Karpas-422 (cell line): ENCODE results near the gene ADK. TPM values are rescaled to one million over a fixed set of nuclear protein-coding genes. Genes with fewer than 3 reads are reported as not detected.
"Not testable (repeated sequence)": the region's sequence is repeated elsewhere in the genome, so short reads cannot be mapped to it uniquely, and the experiment has no call there.

ENCODE experiments used
- DNase-seq: peaks from one replicate; pipeline ENCODE4 v3.0.0-alpha.2; 2015
- H2AFZ ChIP-seq: fragments of 200-600 bp; sonication (generic); 2 replicates; pipeline ENCODE4 v1.6.1; 2014; ENCODE audit warnings: antibody characterized with exemption, low read length, mixed read lengths
- H3K27ac ChIP-seq: fragments of 200-600 bp; sonication (generic); 2 replicates; pipeline ENCODE4 v1.5.1; 2014; ENCODE audit warnings: mild to moderate bottlenecking, low read length, moderate library complexity
- H3K27me3 ChIP-seq: fragments of 200-600 bp; sonication (generic); 2 replicates; pipeline ENCODE4 v1.6.1; 2014; ENCODE audit warnings: low read length, mixed read lengths
- H3K36me3 ChIP-seq: fragments of 200-600 bp; sonication (generic); 2 replicates; pipeline ENCODE4 v1.6.1; 2014; ENCODE audit warnings: low read length, mixed read lengths; ENCODE audit not compliant: insufficient read depth
- H3K4me1 ChIP-seq: fragments of 200-600 bp; sonication (generic); 2 replicates; pipeline ENCODE4 v1.6.1; 2014; ENCODE audit warnings: mild to moderate bottlenecking, low read length, mixed read lengths
- H3K4me2 ChIP-seq: fragments of 200-600 bp; sonication (generic); 2 replicates; pipeline ENCODE4 v1.6.1; 2014; ENCODE audit warnings: low read length, low read depth, mild to moderate bottlenecking; ENCODE audit not compliant: poor library complexity, severe bottlenecking
- H3K4me3 ChIP-seq: fragments of 200-600 bp; sonication (generic); 2 replicates; pipeline ENCODE4 v1.5.1; 2014; ENCODE audit warnings: mild to moderate bottlenecking, antibody characterized with exemption, low read length, mixed read lengths
- H3K79me2 ChIP-seq: fragments of 200-600 bp; sonication (generic); 2 replicates; pipeline ENCODE4 v1.6.1; 2014; ENCODE audit warnings: mild to moderate bottlenecking, low read length, mixed read lengths
- H3K9ac ChIP-seq: fragments of 200-600 bp; sonication (generic); 2 replicates; pipeline ENCODE4 v1.6.0; 2014; ENCODE audit warnings: low read length
- H3K9me2 ChIP-seq: fragments of 200-600 bp; sonication (generic), shearing (Covaris generic); replicated peaks from 2 replicates; pipeline ENCODE4 v1.6.0; 2014; ENCODE audit warnings: mild to moderate bottlenecking, low read length, moderate library complexity; ENCODE audit not compliant: insufficient read depth
- H3K9me3 ChIP-seq: fragments of 300-700, 200-600 bp; sonication (generic); 2 replicates; pipeline ENCODE4 v1.6.1; 2014; ENCODE audit warnings: low read length, mixed read lengths
- H4K20me1 ChIP-seq: fragments of 200-600 bp; sonication (generic); 2 replicates; pipeline ENCODE4 v1.6.1; 2014; ENCODE audit warnings: mild to moderate bottlenecking, antibody characterized with exemption, low read length, low read depth; ENCODE audit not compliant: insufficient read depth
- total RNA-seq: library from RNA; depleted of rRNA; stranded (reverse); fragments of >200 nt; shearing (Covaris generic); gene quantifications from 2 replicates; pipeline ENCODE4 v1.2.3, GENCODE V29; 2014; ENCODE audit warnings: low replicate concordance

The ADK gene
- total RNA-seq, 1 experiment from 2014 or later = 41.4 TPM

DNA sequence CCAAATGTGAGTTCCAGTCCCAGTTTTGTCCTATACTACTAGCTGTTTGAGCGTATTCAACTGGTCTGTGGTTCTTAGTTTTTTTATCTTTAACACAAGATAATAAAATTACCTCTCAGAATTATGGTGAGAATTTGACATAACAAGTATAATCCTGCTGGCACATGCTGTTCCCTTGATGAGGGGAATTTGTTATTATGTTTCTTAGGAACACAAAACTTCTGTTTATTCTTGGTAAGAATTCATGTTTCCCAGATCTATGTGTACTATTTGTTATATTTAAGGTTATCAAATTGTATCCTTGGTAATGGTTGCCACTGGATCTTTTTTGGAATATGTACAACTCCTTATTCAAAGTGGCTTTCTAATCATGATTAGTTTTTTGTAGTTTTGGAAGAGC, 335.6 kb downstream of the ADK start:
- Histone ChIP-seq H3K36me3 (no peaks in the 10 kb centered on the region), H3K9me2 (no peaks in the 10 kb centered on the region), H3K27ac (no peak overlapping the region), H3K4me2 (no peak overlapping the region), H3K27me3 (no peaks in the 10 kb centered on the region), H3K4me3 (no peak overlapping the region), H3K9me3 (no peaks in the 10 kb centered on the region), H3K4me1 (peaks cover 4% of the 10 kb centered on the region), H4K20me1 (no peaks in the 10 kb centered on the region), H3K9ac (no peak overlapping the region), H2AFZ (no peak overlapping the region), H3K79me2 (peaks cover 10% of the 10 kb centered on the region; the same call in 1 of the 2 replicates)
- DNase-seq = no peak

GRCh38 chr10:74488907-74489306, 337.9 kb downstream of the ADK start:
- H3K9me3 ChIP-seq = no peaks in the 10 kb centered on the region
- no peaks in the 10 kb centered on the region for H3K27me3 ChIP-seq
- no peaks in the 10 kb centered on the region for H4K20me1 ChIP-seq
- no peak overlapping the region for H3K9ac ChIP-seq
- peaks cover 10% of the 10 kb centered on the region; the same call in 1 of the 2 replicates for H3K79me2 ChIP-seq
- no peak overlapping the region for H3K4me3 ChIP-seq
- H2AFZ ChIP-seq = no peak overlapping the region
- no peaks in the 10 kb centered on the region for H3K9me2 ChIP-seq
- no peak overlapping the region for H3K4me2 ChIP-seq
- no peak overlapping the region for H3K27ac ChIP-seq
- DNase-seq = no peak
- H3K4me1 ChIP-seq = no peaks in the 10 kb centered on the region; the same call in 1 of the 2 replicates
- no peaks in the 10 kb centered on the region for H3K36me3 ChIP-seq

- no peak overlapping the region for H3K4me2 ChIP-seq
- H3K27ac ChIP-seq = no peak overlapping the region
- H3K36me3 ChIP-seq = 0 out of 2 replicates have a peak, but pooled peaks cover 2% of the 10 kb centered on the region
- H4K20me1 ChIP-seq = no peaks in the 10 kb centered on the region
- H3K9ac ChIP-seq = no peak overlapping the region
- no peaks in the 10 kb centered on the region for H3K9me3 ChIP-seq
- no peaks in the 10 kb centered on the region for H3K9me2 ChIP-seq
- no peaks in the 10 kb centered on the region for H3K27me3 ChIP-seq
- peaks cover 20% of the 10 kb centered on the region for H3K79me2 ChIP-seq
- no peaks in the 10 kb centered on the region; the same call in 1 of the 2 replicates for H3K4me1 ChIP-seq
- H2AFZ ChIP-seq = no peak overlapping the region
- H3K4me3 ChIP-seq = no peak overlapping the region
- no peak for DNase-seq
Observed at GRCh38 chr10:74490551-74490950, 339.5 kb downstream of the ADK start.

DNA sequence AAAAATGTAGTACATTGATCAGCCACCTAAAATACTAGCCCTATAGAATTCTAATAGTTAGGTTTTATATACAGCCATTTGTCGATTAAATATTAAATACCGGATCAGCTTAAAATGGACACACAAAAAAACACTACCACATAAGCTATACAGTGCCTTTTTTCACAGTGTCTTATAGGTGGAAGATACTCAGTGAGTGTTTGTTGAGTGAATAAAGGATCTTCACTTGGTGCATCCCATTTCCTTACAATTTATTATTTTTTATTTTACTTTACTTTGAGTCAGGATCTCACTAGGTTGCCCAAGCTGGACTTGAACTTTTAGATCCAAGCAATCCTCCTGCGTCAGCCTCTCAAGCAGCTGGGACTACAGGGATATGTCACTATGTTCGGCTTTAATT, 340.0 kb downstream of the ADK start:
- Histone ChIP-seq H3K9me2 (no peaks in the 10 kb centered on the region), H3K4me1 (no peaks in the 10 kb centered on the region; the same call in 1 of the 2 replicates), H3K9ac (no peak overlapping the region), H2AFZ (no peak overlapping the region), H3K27ac (no peak overlapping the region), H3K36me3 (0 out of 2 replicates have a peak, but pooled peaks cover 5% of the 10 kb centered on the region), H4K20me1 (no peaks in the 10 kb centered on the region), H3K79me2 (peaks cover 24% of the 10 kb centered on the region), H3K27me3 (no peaks in the 10 kb centered on the region), H3K4me3 (no peak overlapping the region), H3K9me3 (no peaks in the 10 kb centered on the region), H3K4me2 (no peak overlapping the region)
- DNase-seq = no peak

DNA sequence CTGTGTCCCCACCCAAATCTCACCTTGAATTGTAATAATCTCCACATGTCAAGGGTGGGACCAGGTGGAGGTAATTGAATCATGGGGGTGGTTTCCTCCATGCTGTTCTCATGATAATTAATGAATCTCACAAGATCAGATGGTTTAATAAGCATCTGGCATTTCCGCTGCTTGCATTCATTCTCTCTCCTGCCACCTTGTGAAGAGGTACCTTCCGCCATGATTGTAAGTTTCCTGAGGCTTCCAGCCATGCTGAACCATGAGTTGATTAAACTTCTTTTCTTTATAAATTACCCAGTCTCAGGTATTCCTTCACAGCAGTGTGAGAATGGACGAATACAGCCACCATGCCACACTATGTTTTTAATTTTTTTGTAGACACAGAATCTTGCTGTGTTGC, 345.3 kb downstream of the ADK start:
- not testable (repeated sequence) for H3K4me1 ChIP-seq, H3K4me3 ChIP-seq, H2AFZ ChIP-seq, H3K36me3 ChIP-seq, H3K27me3 ChIP-seq, H3K27ac ChIP-seq, DNase-seq, H3K4me2 ChIP-seq, H3K9me3 ChIP-seq, H3K9me2 ChIP-seq, H3K9ac ChIP-seq, H4K20me1 ChIP-seq
- H3K79me2 ChIP-seq = peaks cover 17% of the 10 kb centered on the region

DNA sequence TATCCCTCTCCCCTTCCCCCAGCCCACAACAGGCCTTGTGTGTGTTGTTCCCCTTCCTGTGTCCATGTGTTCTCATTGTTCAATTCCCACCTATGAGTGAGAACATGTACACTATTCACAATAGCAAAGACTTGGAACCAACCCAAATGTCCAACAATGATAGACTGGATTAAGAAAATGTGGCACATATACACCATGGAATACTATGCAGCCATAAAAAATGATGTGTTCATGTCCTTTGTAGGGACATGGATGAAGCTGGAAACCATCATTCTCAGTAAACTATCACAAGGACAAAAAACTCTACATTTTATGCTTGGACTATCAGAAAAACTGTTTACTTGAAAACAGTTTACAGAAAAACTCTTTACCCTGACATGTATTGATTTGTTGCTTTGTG, 347.6 kb downstream of the ADK start:
- H3K9ac ChIP-seq, H3K36me3 ChIP-seq, H3K4me2 ChIP-seq, H3K27ac ChIP-seq, H3K4me1 ChIP-seq, H3K27me3 ChIP-seq, H2AFZ ChIP-seq, H3K9me2 ChIP-seq, DNase-seq, H3K4me3 ChIP-seq, H4K20me1 ChIP-seq, H3K9me3 ChIP-seq: not testable (repeated sequence)
- peaks cover 17% of the 10 kb centered on the region for H3K79me2 ChIP-seq

DNA sequence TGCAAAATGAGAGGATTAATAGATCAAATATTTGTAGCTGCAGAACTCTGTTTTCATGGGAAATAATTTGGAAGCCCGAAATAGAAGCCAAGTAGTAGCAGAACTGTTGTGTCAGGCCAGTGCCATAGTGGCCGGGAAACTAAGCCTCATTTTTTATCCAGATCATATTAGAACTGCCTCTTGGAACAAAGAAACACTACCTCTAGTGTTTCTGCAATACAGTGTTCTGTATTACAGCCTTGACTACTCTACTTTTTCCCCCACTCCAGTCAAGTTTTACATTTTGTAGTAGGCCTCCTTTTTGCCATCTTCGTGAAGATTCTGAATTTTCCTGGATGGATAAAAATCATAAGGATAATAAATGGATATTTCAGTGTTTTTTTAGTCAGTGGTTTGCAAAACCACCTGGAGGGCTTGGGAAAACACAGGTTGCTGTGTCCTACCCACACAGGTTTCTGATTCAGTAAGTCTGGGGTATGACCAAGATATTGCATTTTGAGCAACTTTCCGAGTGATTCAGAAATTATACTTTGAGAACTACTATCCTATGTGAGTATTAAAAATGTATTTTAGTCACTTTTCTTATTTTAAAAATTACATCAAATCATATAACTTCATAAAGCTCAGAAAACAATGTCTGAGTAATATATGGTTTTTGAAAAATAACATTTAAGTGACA, 349.1 kb downstream of the ADK start:
- H3K27ac ChIP-seq = no peak overlapping the region
- no peak overlapping the region for H2AFZ ChIP-seq
- H4K20me1 ChIP-seq = no peaks in the 10 kb centered on the region
- no peak overlapping the region for H3K4me2 ChIP-seq
- peaks cover 12% of the 10 kb centered on the region for H3K36me3 ChIP-seq
- H3K9me2 ChIP-seq = no peaks in the 10 kb centered on the region
- peaks cover 19% of the 10 kb centered on the region for H3K79me2 ChIP-seq
- H3K4me1 ChIP-seq = no peaks in the 10 kb centered on the region
- H3K9ac ChIP-seq = no peak overlapping the region
- H3K27me3 ChIP-seq = no peaks in the 10 kb centered on the region
- no peak for DNase-seq
- H3K9me3 ChIP-seq = 0 out of 2 replicates have a peak, but pooled peaks cover 2% of the 10 kb centered on the region
- no peak overlapping the region for H3K4me3 ChIP-seq

DNA sequence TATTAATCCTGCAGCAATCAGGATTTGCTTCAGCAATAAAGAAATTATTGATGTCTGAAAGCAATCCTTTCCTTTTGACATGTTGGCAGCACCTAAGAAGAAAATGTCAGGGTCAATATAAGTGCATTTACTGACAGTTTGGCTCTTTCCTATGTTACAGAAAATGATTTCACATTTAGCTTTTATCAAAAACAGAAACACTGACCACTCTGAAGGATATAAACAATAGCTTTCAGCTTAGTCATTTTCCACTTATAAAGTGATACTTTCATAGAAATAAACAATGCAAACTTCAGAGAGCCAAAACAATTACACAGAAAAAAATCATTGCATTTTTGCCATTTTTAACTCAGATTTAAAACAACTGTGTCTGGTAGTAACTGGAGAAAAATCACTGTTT, 349.8 kb downstream of the ADK start:
- Histone ChIP-seq H3K9me2 (no peaks in the 10 kb centered on the region), H3K4me1 (no peaks in the 10 kb centered on the region), H2AFZ (no peak overlapping the region), H3K9ac (no peak overlapping the region), H4K20me1 (no peaks in the 10 kb centered on the region), H3K27me3 (no peaks in the 10 kb centered on the region), H3K9me3 (0 out of 2 replicates have a peak, but pooled peaks cover 7% of the 10 kb centered on the region), H3K4me2 (no peak overlapping the region), H3K27ac (no peak overlapping the region), H3K36me3 (peaks cover 11% of the 10 kb centered on the region), H3K4me3 (no peak overlapping the region), H3K79me2 (peaks cover 17% of the 10 kb centered on the region)
- DNase-seq = no peak
